GM19043 (cell line): ENCODE data around the gene LEPR.
"Not testable (repeated sequence)": the region's sequence is repeated elsewhere in the genome, so short reads cannot be mapped to it uniquely, and the experiment has no call there.

Experiments used
- ATAC-seq: cut with Tn5 transposase; IDR thresholded peaks from one replicate; pipeline ENCODE4 v1.9.1; 2021; ENCODE audit warnings: low read depth; ENCODE audit not compliant: unreplicated experiment

LEPR gene

DNA sequence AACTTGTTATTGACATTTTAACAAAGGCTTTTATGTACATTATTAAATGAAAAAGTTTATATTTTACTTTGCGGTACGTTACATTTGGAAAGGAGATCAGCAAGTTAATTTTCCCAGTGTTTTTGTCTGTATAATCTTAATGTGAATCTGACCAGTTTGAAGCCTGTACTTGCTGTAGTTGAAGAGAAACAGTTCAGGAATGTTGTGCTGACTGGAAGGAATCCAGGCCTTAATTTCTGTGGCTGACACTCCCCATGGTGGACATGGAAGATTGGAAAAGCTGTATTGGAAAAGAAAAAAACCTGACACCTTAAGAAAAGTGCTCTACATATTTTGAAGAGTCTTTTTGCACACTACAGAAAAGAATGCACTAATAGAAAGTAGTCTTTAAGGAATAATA, 15.5 kb downstream of the LEPR start:
- ATAC-seq, result no peak

DNA sequence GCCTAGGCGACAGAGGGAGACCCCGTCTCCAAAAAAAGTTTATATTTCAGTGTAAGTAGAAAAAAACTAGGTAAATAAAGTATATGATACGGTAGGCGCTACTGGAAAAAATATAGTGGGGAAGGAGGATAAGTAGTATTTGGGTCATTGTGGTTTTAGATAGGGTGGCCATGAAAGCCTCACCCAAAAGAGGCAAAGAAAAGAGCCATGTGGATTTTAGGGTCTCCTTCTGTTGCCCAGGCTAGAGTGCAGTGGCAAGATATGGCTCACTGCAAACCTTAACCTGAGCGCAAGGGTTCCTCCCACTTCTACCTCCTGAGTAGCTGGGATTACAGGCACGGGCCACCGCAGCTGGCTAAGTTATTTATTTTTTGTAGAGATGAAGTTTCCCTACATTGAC, 17.1 kb downstream of the LEPR start:
- no peak for ATAC-seq

DNA sequence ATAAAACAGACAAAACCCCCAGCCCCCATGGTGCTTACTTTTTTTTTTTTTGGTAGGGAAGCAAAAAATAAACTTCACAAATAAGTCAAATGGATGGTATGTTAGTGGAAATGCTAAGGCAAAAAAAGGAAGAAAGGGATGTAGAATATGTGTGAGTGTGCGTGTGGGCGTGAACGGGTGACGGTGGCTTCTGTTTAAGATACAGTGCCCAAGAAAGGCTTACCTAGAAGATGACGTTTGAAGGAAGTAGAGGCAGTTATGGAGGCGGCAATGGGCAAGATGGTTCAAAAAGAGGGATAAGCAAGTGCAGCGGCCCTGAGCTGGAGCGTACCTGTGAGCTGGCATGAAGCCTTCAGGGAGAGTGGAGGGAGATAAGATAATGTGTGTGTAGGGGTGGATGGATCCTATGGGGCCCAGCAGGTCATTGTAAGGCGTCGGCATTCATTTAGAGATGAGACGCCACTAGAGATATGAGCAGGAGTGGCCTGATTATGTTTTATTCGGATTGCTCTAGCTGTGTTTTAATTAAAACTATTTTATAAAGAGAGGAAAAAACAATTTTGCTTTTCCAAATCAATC, 19.9 kb downstream of the LEPR start:
- no peak for ATAC-seq

DNA sequence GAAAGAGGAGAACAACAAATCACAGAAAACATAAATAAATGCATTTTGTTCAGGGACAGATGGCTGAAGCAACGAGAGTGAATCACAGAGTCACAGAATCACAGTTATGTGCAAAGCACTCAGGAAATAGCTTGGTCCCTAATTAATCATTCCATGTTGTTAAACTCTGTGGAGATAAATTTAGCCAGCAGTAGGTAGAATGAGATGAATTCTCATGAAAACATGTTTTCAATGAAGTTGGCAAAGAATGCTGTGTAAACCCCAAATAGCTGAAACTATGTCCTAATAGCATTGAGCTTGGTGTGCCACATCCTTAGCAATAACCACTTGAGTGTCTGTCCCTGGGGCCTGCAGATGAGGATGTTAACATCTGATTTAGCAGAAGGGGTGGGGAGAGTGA, 20.4 kb downstream of the LEPR start:
- ATAC-seq, result no peak

DNA sequence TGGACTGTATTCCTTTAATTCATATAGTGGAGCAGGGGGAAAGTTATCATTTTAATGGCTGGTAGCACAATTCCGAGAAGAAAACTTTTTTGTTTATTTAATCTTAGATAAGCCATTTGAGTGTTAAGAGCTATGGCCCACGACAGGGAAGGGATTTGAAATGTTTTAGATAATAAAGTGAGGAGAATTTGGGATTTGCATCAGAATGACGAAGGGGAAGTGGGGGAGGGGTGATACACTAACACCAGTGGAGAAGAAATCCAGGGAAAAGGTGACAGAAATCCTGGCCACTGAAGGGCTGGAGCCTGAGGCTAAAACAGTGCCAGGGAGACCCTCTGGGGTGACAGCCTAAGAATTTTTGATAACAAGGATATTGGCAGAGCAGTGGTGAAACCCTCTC, 21.0 kb downstream of the LEPR start:
- ATAC-seq, result no peak

DNA sequence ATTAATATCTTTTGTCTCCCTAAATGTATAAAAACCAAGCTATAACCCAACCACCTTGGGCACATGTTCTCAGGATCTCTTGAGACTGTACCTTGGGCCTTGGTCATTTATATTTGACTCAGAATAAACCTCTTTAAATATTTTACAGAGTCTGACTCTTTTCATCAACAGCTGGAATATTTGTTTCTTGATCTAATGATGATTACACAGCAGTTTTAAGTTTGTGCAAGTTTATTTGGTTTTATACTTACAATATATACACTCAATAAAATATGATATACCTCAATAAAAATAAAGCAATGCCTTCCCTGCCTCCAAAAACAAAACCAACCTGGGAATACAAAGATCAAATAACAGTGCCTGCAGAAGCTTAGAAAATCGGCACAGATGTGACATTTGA, 22.0 kb downstream of the LEPR start:
- no peak for ATAC-seq

DNA sequence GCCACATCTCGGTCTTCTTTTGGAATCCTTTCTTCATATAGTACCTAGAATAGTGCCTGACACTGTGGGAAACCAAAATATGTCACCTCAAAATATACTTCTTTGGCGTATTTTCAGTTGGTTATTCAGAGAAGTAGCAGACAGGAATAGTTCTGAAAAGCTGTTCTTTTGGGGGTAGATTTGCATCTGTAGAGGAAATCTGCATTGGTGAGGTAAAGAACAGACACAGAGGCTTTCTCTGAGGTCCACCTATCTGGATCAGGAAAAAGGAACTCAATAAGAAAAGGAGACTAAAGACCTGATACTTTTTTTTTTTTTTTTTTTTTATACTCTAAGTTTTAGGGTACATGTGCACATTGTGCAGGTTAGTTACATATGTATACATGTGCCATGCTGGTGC, 23.2 kb downstream of the LEPR start:
- no peak for ATAC-seq

DNA sequence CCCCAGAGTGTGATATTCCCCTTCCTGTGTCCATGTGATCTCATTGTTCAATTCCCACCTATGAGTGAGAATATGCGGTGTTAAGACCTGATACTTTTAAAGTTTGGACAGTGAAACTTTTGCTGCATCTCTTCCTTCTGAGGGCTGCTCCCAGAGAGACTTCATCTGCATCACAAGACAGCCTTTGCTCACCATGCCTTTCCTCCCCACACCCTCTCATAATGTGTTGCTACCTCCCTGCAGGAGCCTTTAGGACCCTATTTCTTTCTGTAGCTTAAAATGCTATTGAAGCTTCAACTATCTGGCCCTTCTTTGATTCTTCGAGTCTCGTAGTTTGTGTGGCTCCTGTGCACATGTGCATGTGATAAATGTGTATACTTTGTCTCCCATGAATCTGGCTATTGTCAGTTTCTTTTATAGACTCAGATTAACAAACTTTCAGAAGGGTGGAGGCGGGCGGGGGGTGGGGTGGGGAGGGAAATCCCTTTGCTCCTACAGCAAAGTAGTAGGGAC, 23.7 kb downstream of the LEPR start:
- no peak for ATAC-seq

DNA sequence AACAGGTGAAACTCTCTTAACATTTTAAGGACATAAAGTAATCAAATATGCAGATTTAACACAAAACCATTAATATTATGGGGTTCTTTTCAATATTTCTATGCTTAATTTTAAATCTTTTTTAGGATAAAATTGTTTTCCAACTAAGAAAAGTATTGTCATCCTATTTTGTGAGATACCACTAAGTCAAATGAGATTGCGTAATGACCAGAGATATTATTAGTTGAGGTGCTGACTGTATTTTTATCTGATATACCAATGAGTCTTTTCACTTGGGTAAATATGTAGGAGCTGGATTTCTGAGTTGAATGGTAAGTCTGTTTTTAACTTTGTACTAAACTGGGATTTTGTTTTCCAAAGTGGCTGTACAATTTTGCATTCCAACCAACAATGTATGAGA, 25.4 kb downstream of the LEPR start:
- ATAC-seq, result no peak

DNA sequence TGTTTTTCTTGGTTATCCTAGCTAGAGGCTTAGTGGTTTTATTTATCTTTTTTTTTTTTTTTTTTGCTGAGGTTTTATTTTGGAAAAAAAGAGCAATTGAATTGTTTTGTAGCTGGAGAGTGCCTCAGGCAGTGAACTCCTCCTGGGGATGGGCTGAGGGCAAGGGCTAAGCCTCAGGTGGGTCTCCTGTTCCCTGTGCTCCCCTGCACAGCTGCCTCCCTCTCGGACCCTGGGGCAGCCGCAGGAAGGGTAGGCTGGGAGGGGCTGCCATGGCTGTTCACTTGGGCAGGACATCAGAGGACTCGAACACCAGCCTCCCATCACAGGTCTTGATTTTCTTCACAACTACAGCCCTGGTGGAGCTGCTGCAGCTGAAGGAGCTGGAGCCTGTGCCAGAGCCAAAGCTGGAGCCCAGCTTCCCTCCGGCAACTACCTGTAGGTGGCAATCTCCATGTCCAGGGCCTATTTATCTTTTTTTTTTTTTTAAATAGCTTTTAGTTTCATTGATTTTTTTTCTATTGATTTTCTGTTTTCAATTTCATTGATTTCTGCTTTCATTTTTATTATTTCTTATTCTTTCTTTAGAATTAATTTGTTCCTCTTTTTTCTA, 28.9 kb downstream of the LEPR start:
- no peak for ATAC-seq

DNA sequence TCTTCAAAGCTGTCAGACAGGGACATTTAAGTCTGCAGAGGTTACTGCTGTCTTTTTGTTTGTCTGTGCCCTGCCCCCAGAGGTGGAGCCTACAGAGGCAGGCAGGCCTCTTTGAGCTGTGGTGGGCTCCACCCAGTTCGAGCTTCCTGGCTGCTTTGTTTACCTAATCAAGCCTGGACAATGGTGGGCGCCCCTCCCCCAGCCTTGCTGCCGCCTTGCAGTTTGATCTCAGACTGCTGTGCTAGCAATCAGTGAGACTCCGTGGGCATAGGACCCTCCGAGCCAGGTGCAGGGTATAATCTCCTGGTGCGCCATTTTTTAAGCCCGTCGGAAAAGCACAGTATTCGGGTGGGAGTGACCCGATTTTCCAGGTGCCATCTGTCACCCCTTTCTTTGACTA, 35.2 kb downstream of the LEPR start:
- ATAC-seq, result not testable (repeated sequence)

DNA sequence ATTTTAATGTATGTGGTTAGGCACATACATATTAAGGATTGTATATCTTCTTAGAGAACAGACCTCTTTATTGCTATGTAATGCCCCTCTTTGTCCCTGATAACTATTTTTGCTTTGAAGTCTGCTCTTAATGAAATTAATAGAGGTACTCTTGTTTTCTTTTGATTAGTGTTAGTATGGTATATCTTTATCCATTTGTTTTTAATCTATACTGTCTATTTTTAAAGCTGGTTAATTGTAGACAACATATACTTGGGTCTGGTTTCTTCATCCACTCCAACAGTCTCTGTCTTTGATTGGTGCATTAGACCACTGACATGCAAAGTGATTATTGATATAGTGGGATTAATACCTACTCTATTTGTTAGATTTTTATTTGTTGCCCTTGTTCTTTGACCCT, 36.0 kb downstream of the LEPR start:
- no peak for ATAC-seq

DNA sequence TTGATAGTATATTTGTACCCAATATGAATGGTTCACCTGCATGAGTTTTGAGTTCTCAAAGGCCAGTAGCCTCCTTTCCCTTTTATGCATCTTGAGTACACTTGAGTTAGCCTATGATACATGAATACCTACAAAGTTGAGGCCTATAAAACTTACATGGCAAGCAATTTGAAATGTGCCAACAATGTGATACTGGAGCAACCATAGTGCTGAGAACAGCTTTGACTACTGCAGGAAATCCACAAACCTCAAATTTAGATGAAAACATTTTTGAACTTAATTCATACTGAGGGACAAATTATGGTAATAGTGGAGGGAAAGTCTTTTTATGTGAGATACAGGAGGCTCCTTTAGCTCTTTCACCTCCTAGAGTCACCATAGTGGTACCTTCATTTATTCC, 37.4 kb downstream of the LEPR start:
- ATAC-seq, result no peak

DNA sequence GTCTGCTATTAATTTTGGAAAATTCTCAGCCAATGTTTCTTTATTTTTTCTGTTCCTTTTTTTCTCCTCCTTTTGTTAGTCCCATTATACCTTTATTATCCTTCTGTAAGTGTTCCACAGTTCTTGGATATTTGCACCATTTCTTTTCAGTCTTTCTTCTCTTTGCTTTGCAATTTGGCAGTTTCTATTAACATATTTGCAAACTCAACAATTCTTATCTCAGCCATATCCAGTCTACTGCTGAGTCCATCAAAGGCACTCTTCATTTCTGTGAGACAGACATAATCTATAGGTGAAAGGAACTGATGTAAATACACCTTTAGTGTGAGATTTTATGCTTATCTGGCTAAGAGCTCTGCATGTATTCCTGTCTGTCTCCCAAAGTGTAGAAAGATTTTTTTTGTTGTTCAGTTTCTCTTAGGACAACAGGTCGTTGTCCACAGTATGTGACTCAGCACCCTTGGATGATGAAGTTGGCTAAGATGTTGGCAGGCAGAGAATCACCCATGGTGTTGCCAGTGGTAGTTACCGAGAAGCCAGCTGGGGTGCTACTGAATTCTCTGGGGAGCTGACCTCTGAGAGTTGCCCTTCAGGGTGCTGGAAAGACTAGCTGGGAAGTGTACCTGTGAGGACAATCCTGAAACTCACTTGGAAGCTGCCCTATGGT, 38.4 kb downstream of the LEPR start:
- no peak for ATAC-seq

DNA sequence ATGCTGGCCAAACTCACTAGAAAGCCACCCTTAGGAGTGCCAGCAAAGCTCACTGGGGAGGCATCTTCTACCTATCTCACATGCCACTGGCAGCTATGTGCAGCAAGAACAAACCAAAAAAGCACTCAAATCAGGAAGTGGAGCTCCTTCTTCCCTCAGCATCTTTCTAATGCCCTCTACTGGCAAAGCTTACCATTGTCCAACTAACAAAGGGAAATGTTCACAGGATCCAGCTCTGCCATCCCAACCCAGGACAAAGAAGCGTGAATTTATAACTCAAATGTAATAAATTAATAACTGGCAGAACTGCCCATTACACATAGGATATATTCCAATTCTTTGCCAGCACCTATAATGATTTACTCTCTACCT, 38.9 kb downstream of the LEPR start:
- ATAC-seq, result peak; percentile 64

DNA sequence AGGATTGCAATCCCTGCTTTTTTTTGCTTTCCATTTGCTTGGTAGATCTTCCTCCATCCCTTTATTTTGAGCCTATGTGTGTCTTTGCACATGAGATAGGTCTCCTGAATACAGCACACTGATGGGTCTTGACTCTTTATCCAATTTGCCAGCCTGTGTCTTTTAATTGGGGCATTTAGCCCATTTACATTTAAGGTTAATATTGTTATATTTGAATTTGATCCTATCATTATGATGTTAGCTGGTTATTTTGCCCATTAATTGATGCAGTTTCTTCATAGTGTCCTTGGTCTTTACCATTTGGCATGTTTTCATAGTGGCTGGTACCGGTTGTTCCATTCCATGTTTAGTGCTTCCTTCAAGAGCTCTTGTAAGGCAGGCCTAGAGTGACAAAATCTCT, 45.4 kb downstream of the LEPR start:
- ATAC-seq, result not testable (repeated sequence)

DNA sequence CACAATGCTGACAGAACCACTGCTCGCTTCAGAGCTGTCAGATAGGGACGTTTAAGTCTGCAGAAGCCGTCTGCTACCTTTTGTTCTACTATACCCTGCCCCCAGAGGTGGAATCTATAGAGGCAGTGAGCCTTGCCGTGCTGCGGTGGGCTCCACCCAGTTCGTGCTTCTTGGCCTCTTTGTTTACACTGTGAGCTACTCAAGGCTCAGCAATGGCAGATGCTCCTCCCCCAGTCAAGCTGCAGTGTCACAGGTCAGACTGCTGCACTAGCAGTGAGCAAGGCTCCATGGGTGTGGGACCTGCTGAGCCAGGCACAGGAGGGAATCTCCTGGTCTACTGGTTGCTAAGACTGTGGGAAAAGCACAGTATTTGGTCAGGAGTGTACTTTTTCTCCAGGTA, 47.1 kb downstream of the LEPR start:
- no peak for ATAC-seq

DNA sequence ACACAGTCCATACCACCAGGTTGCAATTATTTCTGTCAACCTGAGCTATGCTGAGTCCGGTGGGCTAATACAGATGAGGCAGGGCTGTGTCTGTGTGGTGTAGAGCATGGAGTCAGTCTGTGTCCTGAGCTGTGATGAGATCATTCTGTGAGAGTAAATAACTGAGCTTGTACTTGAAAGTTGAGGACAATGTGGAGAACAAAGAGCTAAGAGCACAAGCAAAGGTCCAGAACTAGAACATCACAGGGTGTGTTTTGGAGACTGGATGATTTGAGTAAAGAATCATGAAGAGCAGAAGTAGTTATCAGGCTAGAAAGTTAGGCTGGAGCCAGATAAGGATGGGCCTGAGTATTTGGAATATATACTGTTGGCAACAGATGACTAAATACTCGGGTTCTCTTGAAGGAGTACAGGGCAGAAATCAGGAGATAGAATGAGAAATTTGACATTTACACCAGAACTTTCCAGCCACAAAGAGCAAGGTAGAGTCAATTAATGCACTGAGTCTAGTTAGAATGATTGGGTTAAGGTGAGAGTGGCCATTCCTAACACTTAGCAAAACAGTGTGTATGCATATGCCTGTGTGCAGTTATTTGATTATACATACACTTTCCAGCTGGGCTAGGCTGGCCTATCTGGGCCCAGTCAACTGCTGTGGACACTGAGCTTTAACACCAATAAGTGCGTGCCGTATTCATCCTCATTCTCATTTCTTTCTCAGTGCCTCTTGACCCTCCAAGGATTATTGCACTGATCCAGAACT, 48.8 kb downstream of the LEPR start:
- no peak for ATAC-seq

DNA sequence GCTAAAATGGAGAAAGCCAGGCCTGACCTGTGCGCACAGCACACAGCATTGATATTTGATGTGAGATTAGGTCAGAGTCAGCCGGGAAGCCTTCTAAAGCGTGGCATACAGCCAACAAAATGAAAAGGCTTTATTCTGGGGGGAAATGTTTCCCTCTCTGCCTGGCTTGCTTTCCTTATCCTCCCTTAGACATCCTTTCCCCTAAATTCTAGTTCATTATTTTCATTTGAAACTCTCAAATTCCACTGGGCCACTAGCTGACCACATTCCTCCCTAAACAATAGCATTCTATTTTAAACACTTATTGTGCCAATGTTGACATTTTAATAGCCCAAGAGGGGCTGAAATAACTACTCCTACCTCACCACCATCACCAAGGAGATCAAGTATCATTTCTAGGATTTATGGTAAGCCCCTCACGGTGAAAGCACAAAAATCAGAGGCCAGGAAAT, 49.4 kb downstream of the LEPR start:
- no peak for ATAC-seq
